Measurements from ENCODE around the gene VGLL4.

VGLL4 gene

GRCh38 chr3:11570789-11571495 is 72.8 kb downstream of the VGLL4 start:
- intact Hi-C loops (cut with DNase I): no loop called here
- no peak for DNase-seq

DNA sequence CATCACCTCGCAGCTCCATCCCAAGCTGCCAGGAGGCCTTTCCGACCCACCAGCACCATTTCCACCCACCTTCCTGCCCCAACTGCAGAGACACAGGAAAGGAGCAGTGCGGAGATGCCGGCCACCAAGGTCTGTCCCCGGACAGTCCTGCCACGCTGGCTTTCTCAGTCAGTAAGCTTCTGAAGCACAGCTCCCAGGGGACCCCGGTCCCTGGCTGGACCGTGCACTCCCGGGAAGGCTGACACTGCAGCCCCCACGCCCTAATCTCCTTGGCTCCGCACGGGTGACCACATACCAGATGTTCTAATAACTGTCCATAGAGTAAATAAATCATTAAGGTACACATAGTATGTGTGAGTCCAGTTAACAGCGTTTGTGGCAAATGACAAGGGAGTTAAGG is 73.5 kb downstream of the VGLL4 start:
- intact Hi-C loops (cut with DNase I): no loop called here
- DNase-seq: no peak

- DNase-seq: no peak
- intact Hi-C loops (cut with DNase I): loop anchor here (10.0 kb wide), 1 partner anchor 66 kb away; no protein-coding TSS in a partner anchor
These were observed 74.5 kb downstream of the VGLL4 start for GRCh38 chr3:11569156-11569741.

DNA sequence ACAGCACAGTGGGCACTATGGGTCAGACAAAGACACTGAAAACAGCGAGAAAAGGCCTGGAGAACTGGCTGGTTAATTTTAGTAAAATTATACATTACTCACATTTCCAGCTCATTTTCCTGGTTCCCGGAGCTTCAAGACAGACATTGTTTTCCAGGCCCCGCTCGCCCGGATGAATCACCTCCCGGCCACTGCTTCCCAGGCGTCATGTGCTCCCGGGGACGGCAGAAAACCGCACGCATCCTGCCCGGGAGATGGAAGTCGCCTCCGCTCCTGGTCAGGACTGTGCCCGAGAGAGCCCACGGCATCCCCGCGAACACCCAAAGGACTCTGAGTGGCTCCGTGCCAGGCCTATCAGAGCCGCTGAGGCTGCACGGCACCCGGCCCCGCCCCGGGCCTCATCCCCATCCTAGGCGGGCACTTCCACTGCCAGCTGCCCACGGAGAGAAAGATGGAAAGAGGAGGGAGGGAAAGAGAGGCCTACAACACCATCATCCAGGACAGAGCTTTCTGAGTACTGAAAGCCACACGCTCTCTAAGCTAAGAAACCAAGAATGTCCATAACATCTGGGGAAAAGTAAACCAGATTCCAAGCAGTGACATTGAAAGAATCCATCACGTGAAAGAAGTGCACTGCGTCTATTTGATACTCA is 75.1 kb downstream of the VGLL4 start:
- intact Hi-C loops (cut with DNase I): loop anchor here (10.0 kb wide), 1 partner anchor 66 kb away; no protein-coding TSS in a partner anchor
- DNase-seq: peak; percentile 67 to 97 (median 79)

- intact Hi-C loops (cut with DNase I): loop anchor here (10.0 kb wide), 1 partner anchor 67 kb away; no protein-coding TSS in a partner anchor
- DNase-seq: peak in 3 of 10 donors; percentile 3 to 27 (median 23)
These were observed 75.9 kb downstream of the VGLL4 start for GRCh38 chr3:11567516-11568467.

DNA sequence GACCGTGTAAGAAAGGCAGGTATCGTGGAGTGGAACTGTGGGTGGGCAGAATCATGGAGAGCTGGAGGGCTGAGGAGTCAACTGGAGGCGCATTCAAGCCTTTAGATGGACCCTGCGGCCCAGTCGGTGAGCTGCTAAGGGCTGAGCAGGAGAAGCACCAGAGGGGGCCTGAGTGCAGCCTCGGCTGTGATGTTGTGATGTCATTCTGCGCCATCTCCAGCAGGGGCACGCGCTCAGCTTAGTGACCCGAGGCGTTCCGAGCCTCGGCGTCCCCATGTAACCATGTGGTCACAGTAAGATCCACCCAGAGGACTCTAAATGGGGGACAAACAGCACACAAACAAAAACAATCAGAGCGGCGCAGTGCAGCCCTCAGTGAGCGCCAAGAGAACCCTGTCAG is 76.8 kb downstream of the VGLL4 start:
- intact Hi-C loops (cut with DNase I): loop anchor here (10.0 kb wide), 1 partner anchor 68 kb away; no protein-coding TSS in a partner anchor
- peak in 2 of 10 donors; percentile 4 to 72 for DNase-seq

- DNase-seq: peak in 1 of 10 donors; percentile 3
- intact Hi-C loops (cut with DNase I): loop anchor here (10.0 kb wide), 1 partner anchor 68 kb away; no protein-coding TSS in a partner anchor
These were observed 77.2 kb downstream of the VGLL4 start for GRCh38 chr3:11566478-11566877.

GRCh38 chr3:11565932-11566331 is 77.8 kb downstream of the VGLL4 start:
- intact Hi-C loops (cut with DNase I): loop anchor here (10.0 kb wide), 1 partner anchor 69 kb away; no protein-coding TSS in a partner anchor
- no peak for DNase-seq

- peak in 2 of 10 donors; percentile 55 to 76 for DNase-seq
- intact Hi-C loops (cut with DNase I): loop anchor here (10.0 kb wide), 1 partner anchor 69 kb away; no protein-coding TSS in a partner anchor
These were observed 78.2 kb downstream of the VGLL4 start for GRCh38 chr3:11565492-11565891.

DNA sequence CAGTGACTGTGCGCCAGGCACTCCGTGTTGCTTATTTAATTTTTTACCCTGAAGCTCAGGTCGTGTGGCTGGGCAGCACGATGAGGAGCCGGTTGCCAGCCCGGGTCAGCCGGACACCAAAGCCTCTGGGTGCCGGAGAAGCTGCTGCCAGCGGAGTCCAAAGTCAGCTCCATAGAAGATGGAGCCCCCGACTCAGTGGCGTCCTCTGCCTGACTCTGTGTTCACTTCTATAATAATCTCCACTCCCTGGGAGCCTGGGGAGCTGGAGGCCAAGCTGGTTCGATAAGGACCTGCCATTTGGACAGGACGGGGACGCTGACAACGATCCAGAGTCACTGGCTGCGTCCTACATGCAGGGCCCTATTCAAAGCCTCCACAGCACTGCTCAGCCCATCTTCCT is 78.6 kb downstream of the VGLL4 start:
- DNase-seq: peak in 2 of 10 donors; percentile 62 to 73
- intact Hi-C loops (cut with DNase I): loop anchor here (10.0 kb wide), 1 partner anchor 70 kb away; no protein-coding TSS in a partner anchor

GRCh38 chr3:11564577-11565001 is 79.1 kb downstream of the VGLL4 start:
- peak in 1 of 10 donors; percentile 73 for DNase-seq
- intact Hi-C loops (cut with DNase I): loop anchor here (10.0 kb wide), 1 partner anchor 70 kb away; no protein-coding TSS in a partner anchor

DNA sequence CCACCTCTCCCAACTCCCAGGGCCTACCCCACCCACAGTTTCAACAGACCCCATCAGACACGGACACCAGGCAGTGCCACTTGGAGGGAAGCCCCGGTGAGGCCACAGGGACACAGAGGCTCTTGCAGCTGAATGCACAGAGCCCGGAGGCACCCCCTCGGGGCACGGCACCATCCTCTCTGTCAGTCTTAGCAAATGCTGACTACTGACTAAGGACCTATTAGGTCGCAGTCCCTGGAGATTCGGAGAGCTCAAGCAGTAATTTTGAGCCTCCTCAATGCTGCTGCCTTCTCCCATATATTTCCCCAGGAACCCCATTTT is 79.9 kb downstream of the VGLL4 start:
- intact Hi-C loops (cut with DNase I): loop anchor here (10.0 kb wide), 1 partner anchor 71 kb away; no protein-coding TSS in a partner anchor
- no peak for DNase-seq

DNA sequence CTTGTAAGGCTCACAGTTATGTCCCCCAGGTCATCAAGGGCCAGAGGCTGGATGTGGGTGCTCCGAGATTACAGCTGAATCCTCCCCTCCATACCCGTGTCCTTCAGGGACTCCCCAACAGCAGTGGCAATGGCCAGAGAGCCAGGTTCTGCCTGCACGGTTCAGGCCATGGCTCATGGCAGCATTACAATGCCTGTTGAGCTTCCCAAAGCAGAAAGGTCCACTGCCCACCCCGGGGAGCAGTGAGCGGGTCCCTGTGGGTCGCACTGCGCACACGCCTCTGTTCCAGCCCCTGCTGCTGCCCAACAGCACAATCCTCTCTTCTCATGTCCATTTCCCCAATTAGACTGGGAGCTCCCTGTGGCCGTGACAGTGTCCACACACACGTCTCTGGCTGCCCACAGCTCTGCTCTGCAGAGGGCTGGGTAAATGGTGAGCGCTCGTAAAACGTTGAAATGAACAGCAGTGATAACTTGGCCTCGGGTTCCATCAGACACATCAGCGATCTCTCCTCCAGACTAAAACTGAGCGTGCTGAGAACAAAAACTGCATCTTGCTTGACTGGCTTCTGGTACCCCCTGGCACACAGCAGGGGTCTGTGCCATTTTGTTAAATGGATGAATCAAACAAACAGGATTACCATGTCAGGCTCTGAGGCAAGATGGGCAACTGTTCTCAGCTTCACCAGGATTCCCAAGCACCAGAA is 80.4 kb downstream of the VGLL4 start:
- peak in 1 of 10 donors; percentile 47 for DNase-seq

GRCh38 chr3:11562277-11562881 is 81.3 kb downstream of the VGLL4 start:
- intact Hi-C loops (cut with DNase I): loop anchor here (10.0 kb wide), 1 partner anchor 72 kb away; no protein-coding TSS in a partner anchor
- no peak for DNase-seq

More for the DNA sequence above, 80.4 kb downstream of the VGLL4 start:
- intact Hi-C loops (cut with DNase I): loop anchor here (10.0 kb wide), 1 partner anchor 71 kb away; no protein-coding TSS in a partner anchor

DNA sequence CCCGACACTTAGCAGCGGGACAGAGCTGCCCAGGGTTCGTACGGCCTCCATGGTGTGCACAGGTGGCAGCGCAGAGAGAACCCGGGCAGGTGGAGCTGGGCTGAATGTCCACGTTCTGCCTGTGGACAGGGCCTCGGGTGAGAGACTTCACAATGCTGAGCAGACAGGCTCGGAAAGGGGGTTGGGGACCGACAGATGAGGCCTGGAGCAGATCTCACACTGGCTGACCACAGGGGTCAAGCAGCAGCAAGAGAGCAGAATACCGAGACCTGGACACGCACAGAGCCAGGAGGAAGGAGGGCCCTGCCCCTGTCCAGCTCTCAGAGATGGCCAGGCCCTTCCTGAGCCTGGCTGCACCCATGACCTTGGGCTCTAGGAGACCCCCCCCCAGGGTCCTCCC is 83.0 kb downstream of the VGLL4 start:
- intact Hi-C loops (cut with DNase I): loop anchor here (10.0 kb wide), 1 partner anchor 74 kb away; no protein-coding TSS in a partner anchor
- DNase-seq: peak in 1 of 10 donors; percentile 72

DNA sequence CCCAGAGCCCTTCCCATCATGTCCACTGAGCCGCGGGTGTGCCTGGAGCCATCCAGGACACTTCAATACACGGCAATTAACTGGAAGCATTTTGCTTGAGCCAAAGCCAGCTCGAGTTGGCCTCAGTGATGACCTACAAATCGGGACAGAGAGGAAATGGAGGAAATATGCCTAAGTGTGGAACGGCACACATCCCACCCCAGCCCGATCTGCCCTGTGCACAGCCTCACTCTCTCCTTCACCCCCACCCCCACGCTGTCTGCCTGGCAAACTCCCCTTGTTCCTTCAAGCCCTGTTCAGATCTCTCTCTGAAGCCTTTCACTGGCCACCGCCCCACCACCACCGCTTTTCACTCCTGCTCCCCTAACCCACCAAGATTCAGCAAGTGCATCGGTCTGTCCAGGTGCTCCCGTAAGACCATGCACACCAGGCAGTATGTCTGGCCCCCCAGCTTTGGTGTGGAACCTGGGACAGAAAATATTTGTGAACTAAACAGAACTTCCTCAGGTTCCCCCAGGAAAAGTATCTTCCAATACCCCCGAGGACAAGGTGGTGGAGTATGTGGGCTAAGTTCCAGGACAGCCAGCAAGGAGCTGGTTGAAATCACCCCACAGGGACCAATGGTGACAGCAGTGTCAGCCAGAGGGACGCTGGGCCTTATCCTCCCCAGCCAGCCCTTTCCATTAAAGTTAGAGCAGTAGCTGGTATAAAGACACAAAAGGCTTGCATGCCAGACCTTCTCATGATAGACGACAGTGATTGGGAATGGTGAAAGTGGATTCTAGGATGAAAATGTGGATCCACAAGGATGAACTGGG is 83.7 kb downstream of the VGLL4 start:
- intact Hi-C loops (cut with DNase I): loop anchor here (10.0 kb wide), 1 partner anchor 75 kb away; no protein-coding TSS in a partner anchor
- peak in 2 of 10 donors; percentile 10 to 78 for DNase-seq

Data from posterior cingulate gyrus (tissue), 11 donors.